PC-3 (cell line): ENCODE results near the gene PLA1A.

Experiments used
- CTCF ChIP-seq: fragments of 300-600 bp; sonication (generic); conservative IDR thresholded peaks from 2 replicates; pipeline ENCODE4 v1.5.1; 2017; ENCODE audit warnings: antibody characterized with exemption, low read depth, mild to moderate bottlenecking, low read length
- EZH2 ChIP-seq: fragments of 300-600 bp; sonication (generic); IDR thresholded peaks from one replicate; pipeline ENCODE4 v1.6.1; 2017; ENCODE audit warnings: antibody characterized with exemption, mild to moderate bottlenecking, low read length; ENCODE audit not compliant: unreplicated experiment
- EZH2phosphoT487 ChIP-seq: fragments of 300-600 bp; sonication (generic); IDR thresholded peaks from 2 replicates; pipeline ENCODE4 v1.6.1; 2018; ENCODE audit warnings: mild to moderate bottlenecking, antibody characterized with exemption, low read length, borderline replicate concordance

- no peak for TF ChIP-seq CTCF
- no peak for TF ChIP-seq EZH2phosphoT487
- TF ChIP-seq EZH2: no peak
Observed at GRCh38 chr3:119575507-119575906, 22.2 kb upstream of the PLA1A start.
